B cell (primary cell): ENCODE measurements around the gene DAB1.

ENCODE experiments used
- EZH2 ChIP-seq: IDR thresholded peaks from 2 replicates; pipeline ENCODE4 v1.6.1; 2012; ENCODE audit warnings: borderline replicate concordance, low read depth, mild to moderate bottlenecking, moderate library complexity, low read length; ENCODE audit not compliant: insufficient read depth, poor library complexity, severe bottlenecking
- TF ChIP-seq, protein P1 (sequence below): fragments of 200-600 bp; IDR thresholded peaks from one replicate; pipeline ENCODE4 v1.8.0; 2022; ENCODE audit warnings: antibody characterized with exemption, mild to moderate bottlenecking

DNA sequence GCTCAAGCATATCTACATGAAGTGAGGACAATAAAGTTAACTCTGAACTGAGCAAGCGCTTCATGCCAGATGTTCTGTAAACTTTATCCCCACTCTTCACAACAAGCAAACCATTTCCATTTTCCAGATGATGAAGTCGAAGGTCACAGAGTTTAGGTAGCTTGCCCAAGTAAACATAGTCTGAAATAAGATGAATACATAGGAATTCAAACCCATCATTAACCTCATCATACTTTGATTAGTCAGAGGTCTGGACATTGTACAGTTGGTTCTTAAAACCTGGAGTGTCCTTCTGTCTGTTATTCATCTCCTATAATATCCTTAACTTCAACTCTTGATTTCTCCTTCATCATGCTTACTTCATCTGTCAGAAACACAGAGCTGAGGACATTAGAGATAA, 277.8 kb downstream of the DAB1 start:
- TF ChIP-seq EZH2, result no peak
- TF ChIP-seq, protein P1, sequence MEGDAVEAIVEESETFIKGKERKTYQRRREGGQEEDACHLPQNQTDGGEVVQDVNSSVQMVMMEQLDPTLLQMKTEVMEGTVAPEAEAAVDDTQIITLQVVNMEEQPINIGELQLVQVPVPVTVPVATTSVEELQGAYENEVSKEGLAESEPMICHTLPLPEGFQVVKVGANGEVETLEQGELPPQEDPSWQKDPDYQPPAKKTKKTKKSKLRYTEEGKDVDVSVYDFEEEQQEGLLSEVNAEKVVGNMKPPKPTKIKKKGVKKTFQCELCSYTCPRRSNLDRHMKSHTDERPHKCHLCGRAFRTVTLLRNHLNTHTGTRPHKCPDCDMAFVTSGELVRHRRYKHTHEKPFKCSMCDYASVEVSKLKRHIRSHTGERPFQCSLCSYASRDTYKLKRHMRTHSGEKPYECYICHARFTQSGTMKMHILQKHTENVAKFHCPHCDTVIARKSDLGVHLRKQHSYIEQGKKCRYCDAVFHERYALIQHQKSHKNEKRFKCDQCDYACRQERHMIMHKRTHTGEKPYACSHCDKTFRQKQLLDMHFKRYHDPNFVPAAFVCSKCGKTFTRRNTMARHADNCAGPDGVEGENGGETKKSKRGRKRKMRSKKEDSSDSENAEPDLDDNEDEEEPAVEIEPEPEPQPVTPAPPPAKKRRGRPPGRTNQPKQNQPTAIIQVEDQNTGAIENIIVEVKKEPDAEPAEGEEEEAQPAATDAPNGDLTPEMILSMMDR, result no peak
